Activated naive CD8-positive, alpha-beta T cell treated with anti-CD3 and anti-CD28 coated beads, Interleukin-2, amount 50 U/mL, for 16 hours (primary cell): ENCODE results near the gene COL23A1.

ENCODE experiments used
- DNase-seq: peaks from one replicate; pipeline ENCODE4 v3.0.0-alpha.2; 2020; ENCODE audit warnings: low read depth, low spot score

The COL23A1 gene

DNA sequence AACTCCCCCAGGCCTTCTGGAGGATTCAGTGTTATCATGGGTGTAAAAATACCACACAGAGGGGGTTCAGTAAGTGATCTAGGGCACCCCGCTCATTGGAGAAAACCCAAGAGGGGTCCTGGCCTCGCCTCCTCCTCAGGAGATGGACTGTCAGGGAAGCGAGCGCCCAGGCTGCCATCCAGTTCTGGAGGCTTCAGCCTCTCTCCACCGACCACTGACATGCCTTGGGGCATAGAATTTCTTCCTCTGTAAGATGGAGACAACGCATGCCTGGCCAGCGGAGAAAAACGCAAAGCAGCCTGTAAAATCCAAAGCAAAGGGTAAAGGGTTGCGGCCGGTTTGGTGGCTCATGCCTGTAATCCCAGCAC, 165.4 kb downstream of the COL23A1 start:
- no peak for DNase-seq

- no peak for DNase-seq
Observed at GRCh38 chr5:178423901-178424809, 166.0 kb downstream of the COL23A1 start.

GRCh38 chr5:178423431-178423830, 166.8 kb downstream of the COL23A1 start:
- no peak for DNase-seq

DNA sequence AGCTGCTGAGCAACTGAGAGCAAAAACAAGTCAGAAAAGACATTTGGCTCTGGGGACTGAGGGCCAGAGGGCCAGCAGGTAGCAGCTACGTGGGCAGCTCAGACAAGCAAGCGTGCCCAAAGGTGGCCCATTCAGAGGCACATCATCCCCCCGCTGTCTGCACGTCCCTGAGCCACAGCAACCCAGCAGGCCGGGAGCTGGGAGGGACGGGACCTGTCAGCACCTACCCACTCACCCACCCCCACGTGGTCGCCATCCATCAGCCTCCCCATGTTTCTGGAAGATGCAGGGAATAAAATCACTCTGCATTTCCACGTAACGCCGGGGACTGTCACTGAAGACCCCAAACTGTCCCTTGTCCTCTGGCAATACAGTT, 167.8 kb downstream of the COL23A1 start:
- DNase-seq: no peak

GRCh38 chr5:178421699-178422399, 168.3 kb downstream of the COL23A1 start:
- DNase-seq: no peak

DNA sequence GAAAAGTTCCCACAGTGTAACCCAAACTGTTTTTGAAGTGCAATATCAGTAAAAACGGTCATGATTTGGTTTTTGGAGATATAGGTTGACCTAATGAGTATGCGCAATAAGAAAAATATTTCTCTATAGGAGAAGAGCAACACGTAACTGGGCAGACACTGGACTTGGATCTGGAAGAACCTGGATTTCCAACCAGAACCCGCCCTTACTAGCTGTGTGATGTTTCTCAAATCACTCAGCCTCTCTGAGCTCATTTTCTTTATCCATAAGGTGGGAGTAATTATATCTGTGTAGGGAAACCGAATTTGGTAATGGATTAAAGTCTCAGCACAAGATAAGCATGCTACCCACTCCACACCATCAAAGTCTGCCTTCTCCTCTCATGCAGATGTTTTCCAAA, 169.1 kb downstream of the COL23A1 start:
- no peak for DNase-seq

DNA sequence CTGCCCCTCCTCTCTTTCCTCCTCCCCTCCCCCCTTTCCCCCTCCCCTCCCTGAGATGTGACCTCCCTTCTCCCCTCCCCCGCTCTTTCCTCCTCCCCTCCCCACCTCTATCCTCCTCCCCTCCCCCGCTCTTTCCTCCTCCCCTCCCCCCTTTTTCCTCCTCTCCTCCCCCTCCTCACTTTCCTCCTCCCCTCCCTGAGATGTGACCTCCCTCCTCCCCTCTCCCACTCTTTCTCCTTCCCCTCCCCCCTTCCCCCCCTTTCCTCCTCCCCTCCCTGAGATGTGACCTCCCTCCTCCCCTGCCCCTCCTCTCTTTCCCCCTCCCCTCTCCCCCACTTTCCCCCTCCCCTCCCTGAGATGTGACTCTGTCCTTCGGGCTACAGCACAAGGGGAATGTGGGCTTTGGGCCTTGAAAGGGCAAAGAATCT, 169.8 kb downstream of the COL23A1 start:
- DNase-seq: no peak

DNA sequence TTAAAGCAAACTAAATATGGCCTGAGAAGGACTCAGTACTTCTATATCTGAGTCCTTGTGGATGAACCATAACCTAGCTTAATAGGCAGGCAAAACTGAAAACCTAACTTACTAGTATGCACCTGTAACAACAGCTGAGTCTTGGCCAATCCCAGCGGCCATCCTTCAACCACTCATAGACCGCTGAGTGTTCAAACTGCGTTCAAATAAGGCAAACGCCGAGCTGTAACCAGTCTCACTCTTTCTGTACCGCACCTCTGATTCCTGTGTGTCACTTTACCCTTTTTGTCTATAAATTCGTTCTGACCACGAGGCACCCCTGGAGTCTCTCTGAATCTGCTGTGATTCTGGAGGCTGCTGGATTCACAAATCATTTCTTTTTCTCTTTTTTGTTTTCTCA, 170.5 kb downstream of the COL23A1 start:
- DNase-seq: no peak

GRCh38 chr5:178419196-178419595, 171.0 kb downstream of the COL23A1 start:
- no peak for DNase-seq

GRCh38 chr5:178418471-178419010, 171.7 kb downstream of the COL23A1 start:
- no peak for DNase-seq

DNA sequence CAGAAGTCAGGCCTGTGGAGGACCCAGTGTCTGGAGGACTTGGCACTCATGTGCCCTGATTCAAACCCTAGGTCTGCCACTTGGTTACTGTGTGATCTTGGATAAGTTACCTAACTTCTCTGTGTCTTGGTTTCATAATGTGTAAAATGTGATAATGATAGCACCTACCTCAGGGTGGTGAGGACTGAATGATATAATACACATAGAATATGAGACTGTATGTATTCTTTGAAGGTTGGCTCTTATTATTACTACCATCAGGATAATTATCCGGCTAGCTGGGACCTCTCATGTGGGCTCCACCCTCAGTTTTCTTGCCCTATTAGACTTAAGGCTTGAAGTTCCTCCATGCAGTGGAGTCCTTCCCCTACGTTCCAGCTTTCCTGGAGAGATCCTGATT, 172.2 kb downstream of the COL23A1 start:
- DNase-seq: no peak

- no peak for DNase-seq
Observed at GRCh38 chr5:178417391-178417811, 172.8 kb downstream of the COL23A1 start.

DNA sequence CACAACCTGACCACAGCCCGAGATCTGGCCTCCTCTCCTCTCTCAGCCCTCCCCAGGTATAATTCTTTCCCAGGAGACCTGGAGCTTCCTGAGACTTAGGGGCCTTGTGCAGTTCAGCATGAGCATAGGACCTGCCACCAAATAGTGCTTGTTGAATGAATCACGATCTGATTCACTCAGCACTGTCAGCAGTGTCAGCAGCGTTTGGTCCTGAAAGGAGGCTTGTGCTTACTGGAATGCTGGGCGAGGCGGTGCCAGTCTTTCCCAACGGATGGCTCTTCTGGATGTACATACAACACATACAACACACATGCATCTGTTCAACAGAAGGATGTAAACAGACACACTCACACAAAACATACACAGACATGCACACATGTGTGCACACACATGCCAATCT, 173.3 kb downstream of the COL23A1 start:
- DNase-seq: no peak

DNA sequence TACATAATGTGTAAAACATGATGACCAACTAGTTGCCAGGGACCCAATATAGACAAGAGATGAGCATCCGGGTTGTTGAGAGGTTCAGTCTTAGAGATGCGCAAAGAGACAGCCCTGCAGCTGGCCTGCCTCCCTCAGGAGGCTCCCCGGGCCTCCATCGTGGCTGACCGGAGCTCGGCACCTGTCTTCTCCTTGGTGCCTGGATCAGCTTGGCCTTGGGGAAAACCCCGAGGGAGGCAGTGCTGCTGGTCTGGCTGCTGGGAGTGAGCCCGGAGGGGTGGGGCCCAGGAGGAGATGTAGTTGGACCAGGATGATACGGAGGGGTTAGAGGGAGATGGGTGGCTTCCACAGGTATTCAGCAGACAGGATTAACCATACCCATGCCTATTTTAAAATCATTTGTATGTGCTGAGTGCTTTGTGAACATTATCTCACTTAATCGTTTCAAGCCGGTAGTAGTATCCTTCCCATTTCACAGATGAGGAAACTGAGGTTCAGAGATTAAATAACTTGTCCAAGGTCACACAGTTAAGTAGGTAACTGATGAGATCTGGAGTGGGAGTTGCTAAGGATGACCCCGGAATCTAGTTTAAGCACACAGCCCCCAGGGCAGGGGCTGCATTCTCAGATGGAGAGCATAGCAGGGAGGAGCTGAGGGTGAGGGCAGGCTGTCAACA, 173.8 kb downstream of the COL23A1 start:
- DNase-seq: no peak

- DNase-seq: no peak
Observed at GRCh38 chr5:178415353-178415752, 174.8 kb downstream of the COL23A1 start.

DNA sequence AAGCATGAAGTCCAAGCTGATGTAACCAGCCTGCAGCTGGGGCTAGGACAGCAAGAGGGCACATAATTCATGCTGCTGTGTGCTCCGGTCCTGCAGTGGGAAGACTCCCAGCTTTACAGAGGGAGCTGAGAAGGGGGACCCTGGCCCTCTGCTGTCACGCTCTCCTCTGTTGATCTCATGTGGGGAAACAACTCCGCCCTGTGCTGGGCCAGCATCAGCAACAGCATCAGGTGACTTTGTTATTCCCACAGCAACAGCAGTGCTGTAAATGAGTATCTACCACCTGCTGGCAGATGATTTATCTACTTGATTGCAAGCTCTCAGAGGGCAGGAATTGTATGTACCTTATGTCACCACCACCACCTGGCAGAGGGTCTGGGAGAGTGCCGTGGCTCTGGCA, 176.2 kb downstream of the COL23A1 start:
- no peak for DNase-seq

- DNase-seq: no peak
Observed at GRCh38 chr5:178411083-178411482, 179.1 kb downstream of the COL23A1 start.

- DNase-seq: no peak
Observed at GRCh38 chr5:178407646-178408045, 182.5 kb downstream of the COL23A1 start.

DNA sequence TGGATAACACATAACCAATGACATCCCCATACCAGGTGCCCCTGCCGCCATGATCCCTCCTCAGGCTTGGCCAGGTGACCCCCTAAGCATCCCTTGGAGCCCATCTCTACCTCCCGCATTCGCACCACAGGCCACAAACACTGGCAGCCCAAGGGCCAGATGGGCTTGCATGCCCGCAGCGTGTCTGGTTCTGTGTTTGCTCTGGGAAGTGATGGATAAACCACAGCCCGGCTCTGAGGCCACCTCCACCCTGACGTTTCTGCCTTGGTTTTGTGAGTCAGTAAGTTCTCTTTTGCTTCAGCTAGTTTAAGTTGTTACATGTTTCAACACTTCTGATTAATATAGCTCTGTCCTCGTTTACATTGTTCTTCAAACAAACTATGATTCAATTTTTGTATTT, 185.2 kb downstream of the COL23A1 start:
- no peak for DNase-seq

DNA sequence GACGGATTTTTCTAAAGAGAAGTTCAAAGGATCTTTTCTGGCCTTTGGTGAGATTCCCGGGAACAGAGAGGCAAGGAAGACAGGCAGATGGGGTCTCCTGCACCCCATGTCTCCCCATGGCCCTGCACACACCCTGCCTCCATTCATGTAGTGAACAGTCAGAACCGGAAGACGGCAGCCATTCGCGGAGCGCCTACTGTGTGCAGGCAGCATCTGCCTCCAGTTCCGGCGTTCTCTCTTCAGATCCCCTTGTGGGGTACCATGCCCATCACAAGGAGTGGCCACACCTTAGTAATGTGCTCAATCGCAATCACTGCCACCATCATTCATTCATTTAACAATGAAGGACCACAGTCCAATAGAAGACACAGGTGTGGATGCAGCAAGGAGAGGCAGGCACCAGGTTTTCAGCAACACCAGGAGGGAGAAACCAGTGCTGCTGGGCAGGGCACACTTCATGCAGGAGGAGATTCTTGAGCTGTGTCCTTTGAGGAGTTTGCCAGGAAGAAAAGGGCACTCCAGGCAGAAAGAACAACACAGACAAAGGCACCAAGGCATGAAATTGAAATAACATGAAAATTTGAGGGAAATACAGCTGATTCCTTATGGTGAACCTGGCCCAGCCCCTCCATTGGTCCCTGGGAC, 186.1 kb downstream of the COL23A1 start:
- DNase-seq: no peak

- no peak for DNase-seq
Observed at GRCh38 chr5:178403351-178403750, 186.8 kb downstream of the COL23A1 start.

- DNase-seq: no peak
Observed at GRCh38 chr5:178399701-178400095, 190.5 kb downstream of the COL23A1 start.
